Aorta (tissue), 5 donors: ENCODE data around the gene TMPRSS3. TPM values are rescaled to one million over a fixed set of nuclear protein-coding genes. Genes with fewer than 3 reads are reported as not detected.

Experiments used
- ATAC-seq: fragments of 200-7000 bp; cut with Tn5 transposase; one replicate; pipeline ENCODE4 v1.9.1; 2022; ENCODE audit warnings: moderate library complexity; ENCODE audit not compliant: low FRiP score
- DNase-seq, 2 donors: peaks; one replicate each; pipeline ENCODE4 v3.0.0-alpha.2; 2020
- H3K27ac ChIP-seq, 2 donors: one replicate each; pipeline ENCODE4 v1.5.1; 2013; ENCODE audit warnings: low read length in 2 of 2, mild to moderate bottlenecking in 2 of 2, moderate library complexity in 2 of 2, control low read depth in 1 of 2, inconsistent platforms in 1 of 2, low read depth in 1 of 2
- H3K27me3 ChIP-seq, 2 donors: one replicate each; pipeline ENCODE4 v1.6.1; 2013; ENCODE audit warnings: control low read depth in 1 of 2, low read length in 1 of 2, mild to moderate bottlenecking in 1 of 2, moderate library complexity in 1 of 2; ENCODE audit not compliant: insufficient read depth in 2 of 2, control insufficient read depth in 1 of 2
- H3K36me3 ChIP-seq, 2 donors: one replicate each; pipeline ENCODE4 v1.6.1; 2013; ENCODE audit warnings: control low read depth in 1 of 2, low read length in 1 of 2, mild to moderate bottlenecking in 1 of 2; ENCODE audit not compliant: insufficient read depth in 2 of 2, control insufficient read depth in 1 of 2
- H3K4me1 ChIP-seq, 2 donors: one replicate each; pipeline ENCODE4 v1.6.1; 2013; ENCODE audit warnings: low read length in 2 of 2, control low read depth in 1 of 2, mild to moderate bottlenecking in 1 of 2, moderate library complexity in 1 of 2; ENCODE audit not compliant: insufficient read depth in 2 of 2, control insufficient read depth in 1 of 2
- H3K4me3 ChIP-seq, 2 donors: one replicate each; pipeline ENCODE4 v1.5.1; 2013; ENCODE audit warnings: low read length in 2 of 2, control low read depth in 1 of 2, mild to moderate bottlenecking in 1 of 2
- H3K9me3 ChIP-seq: one replicate; pipeline ENCODE4 v1.6.1; 2013; ENCODE audit warnings: mild to moderate bottlenecking, low read length; ENCODE audit not compliant: control insufficient read depth
- WGBS, 2 donors: extraction: QIAGEN DNeasy Blood & Tissue Kit; methylation state at CpG; one replicate each; pipeline ENCODE4 v1.1.7; 2013; 5-methylcytosine and 5-hydroxymethylcytosine counted together
- intact Hi-C, 2 donors: fragments of 100-400 bp; cut with DNase I; formaldehyde crosslinking; loops; one replicate each; pipeline versions ENCODE4 v1.14.2 to v1.15.0; 2022
- polyA plus RNA-seq, 2 donors: library from polyadenylated mRNA; stranded (reverse); fragments of 200-250 nt; gene quantifications; one replicate each; pipeline ENCODE4 v1.2.3, GENCODE V29; 2013
- total RNA-seq, 2 donors: library from RNA; stranded (reverse); fragmentation: NEBNext Ultra II Directional; extraction: Animal tissue kit (Norgen Biotek cat#: 25700); gene quantifications; one replicate each; pipeline ENCODE4 v1.2.1, GENCODE V29; 2021
- donor health status: healthy with polysubstance abuse.
- donor health status: Bipolar disorder and iron deficiency.
- donor health status: DM: no; HTN: no; CAD: no.
- donor health status: DM: no; HTN: no; CAD: no.
- donor health status: DM: yes; HTN: yes; CAD: no.

The TMPRSS3 gene
- total and polyA plus RNA-seq, 4 donors = 0.15 TPM; not detected in 2

DNA sequence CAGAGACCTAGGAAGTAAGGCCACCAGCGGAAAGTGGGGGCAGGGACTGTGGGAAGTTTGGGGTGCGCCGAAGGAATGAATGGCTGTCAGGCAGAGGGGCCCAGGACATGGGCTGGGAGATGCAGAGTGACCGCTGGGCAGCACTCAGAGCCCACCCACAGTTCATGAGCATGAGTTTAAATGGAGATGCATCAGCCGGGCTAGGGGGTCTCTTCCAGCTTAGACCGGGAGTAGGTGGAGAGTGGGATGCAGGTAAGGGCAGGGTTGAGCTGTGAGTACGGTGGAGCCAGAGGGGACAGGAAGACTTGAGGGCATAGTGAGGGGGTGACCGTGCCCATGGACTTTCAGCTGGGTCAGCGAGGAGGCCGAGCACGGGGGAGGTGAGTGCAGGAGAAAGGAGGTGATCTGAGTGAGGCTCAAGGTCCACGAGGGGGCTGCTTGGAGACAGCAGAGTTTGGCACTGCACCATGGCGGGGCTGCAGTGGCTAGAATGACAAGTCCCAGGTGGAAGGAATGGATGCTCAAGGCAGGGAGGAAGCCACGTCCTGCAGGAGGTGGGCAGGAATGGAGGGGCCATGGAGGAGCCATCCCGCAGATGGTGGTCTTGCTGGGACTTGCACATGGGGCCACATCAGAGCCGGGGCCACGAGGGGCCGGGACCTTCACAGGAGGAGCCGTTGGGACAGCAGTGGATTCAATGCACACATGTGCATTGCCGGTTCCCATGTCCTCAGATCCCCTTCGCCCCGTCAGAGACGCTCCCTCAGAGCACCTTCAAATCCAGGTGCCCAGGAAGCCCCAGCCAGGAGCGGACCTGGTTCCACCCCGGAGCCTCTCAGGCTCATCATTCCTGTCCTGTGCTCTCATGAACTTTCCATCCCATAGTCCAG, 42.7 kb upstream of the TMPRSS3 start:
- intact Hi-C loops = no loop called here
- WGBS, 2 donors = 78 to 83% methylated on average over 25 of the region's 25 CpGs
- H3K9me3 ChIP-seq = peaks cover 2% of the 10 kb centered on the region
- DNase-seq (no peak), ATAC-seq (no peak)
- no peaks in the 10 kb centered on the region for H3K4me1 ChIP-seq
- H3K27me3 ChIP-seq = no peaks in the 10 kb centered on the region
- H3K36me3 ChIP-seq = no peaks in the 10 kb centered on the region
- no peak overlapping the region for H3K27ac ChIP-seq
- H3K4me3 ChIP-seq = no peak overlapping the region

DNA sequence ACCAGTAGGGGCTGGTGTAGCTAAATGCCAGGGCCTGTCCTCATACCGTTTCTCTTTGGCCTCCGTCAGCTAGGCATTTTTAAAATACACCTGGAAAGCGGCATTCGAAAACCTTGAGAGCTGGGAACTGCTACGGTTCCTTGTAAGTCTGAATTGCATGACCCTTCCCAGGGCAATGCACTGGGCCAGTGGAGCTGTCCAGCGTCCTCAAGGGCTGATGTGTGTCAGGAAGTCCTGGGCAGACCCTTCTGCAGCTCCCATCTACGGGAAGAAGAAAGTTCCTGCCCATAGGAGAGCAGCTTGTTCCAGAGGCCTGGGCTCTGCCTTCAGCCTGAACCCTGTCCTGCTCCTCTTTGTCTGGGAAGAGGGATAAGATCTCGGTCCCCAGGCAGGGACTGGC, 41.9 kb upstream of the TMPRSS3 start:
- WGBS, 2 donors = 40 to 43% methylated on average over 8 of the region's 8 CpGs
- intact Hi-C loops = no loop called here
- no peaks in the 10 kb centered on the region for H3K36me3 ChIP-seq
- no peak overlapping the region for H3K4me3 ChIP-seq
- DNase-seq (no peak), ATAC-seq (no peak)
- no peaks in the 10 kb centered on the region for H3K27me3 ChIP-seq
- H3K9me3 ChIP-seq = peaks cover 4% of the 10 kb centered on the region
- no peaks in the 10 kb centered on the region for H3K4me1 ChIP-seq
- no peak overlapping the region for H3K27ac ChIP-seq

DNA sequence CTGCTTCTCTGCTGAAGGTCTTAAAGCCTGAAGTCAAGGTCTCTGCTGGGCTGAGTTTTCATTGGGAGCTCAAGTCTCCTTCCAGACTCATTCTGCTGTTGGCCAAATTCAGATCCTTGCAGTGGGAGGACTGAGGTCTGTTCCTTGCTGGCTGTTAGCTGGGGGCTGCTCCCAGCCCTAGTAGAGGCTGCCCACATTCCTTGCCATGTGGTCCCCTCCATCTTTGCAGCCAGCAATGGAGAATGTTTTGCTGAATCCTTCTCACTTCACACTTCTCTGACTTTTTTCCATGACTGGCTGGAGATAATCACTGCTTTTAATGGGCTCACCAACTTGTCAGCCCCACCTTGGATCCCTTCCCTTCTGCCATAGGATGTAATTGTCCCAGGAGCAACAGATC, 41.1 kb upstream of the TMPRSS3 start:
- H3K36me3 ChIP-seq = no peaks in the 10 kb centered on the region
- no peaks in the 10 kb centered on the region for H3K27me3 ChIP-seq
- DNase-seq (no peak), ATAC-seq (no peak)
- H3K9me3 ChIP-seq = peaks cover 6% of the 10 kb centered on the region
- no peak overlapping the region for H3K4me3 ChIP-seq
- intact Hi-C loops = no loop called here
- no peaks in the 10 kb centered on the region for H3K4me1 ChIP-seq
- H3K27ac ChIP-seq = no peak overlapping the region

DNA sequence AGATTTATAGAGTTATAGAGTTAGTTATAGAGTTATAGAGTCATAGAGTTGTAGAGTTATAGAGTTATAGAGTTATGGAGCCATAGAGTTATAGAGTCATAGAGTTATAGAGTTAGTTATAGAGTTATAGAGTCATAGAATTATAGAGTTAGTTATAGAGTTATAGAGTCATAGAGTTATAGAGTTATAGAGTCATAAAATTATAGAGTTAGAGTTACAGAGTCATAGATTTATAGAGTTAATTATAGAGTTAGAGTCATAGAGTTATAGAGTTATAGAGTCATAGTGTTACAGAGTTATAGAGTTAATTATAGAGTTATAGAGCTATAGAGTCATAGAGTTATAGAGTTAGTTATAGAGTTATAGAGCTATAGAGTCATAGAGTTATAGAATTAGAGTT, 40.0 kb upstream of the TMPRSS3 start:
- Histone ChIP-seq H3K36me3 (no peaks in the 10 kb centered on the region), H3K4me1 (no peaks in the 10 kb centered on the region), H3K27me3 (no peaks in the 10 kb centered on the region), H3K4me3 (no peak overlapping the region), H3K9me3 (peaks cover 7% of the 10 kb centered on the region), H3K27ac (no peak overlapping the region)
- DNase-seq (no peak), ATAC-seq (no peak)
- intact Hi-C loops = no loop called here

DNA sequence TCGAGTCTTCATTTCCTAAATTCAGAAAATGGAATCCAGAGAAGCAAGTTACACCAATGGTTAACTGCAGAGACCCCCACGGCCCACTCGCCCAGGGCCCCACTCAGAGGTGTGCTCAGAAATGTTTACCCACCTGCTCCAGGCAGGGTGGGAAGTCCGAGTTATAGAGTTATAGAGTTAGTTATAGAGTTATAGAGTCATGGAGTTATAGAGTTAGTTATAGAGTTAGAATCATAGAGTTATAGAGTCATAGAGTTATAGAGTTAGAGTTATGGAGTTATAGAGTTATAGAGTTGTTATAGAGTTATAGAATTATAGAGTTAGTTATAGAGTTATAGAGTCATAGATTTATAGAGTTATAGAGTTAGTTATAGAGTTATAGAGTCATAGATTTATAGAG, 39.5 kb upstream of the TMPRSS3 start:
- no peaks in the 10 kb centered on the region for H3K27me3 ChIP-seq
- ATAC-seq (no peak), DNase-seq (no peak)
- H3K9me3 ChIP-seq = peaks cover 7% of the 10 kb centered on the region
- intact Hi-C loops = no loop called here
- no peaks in the 10 kb centered on the region for H3K4me1 ChIP-seq
- WGBS, 2 donors = 67 to 69% methylated on average over 4 of the region's 4 CpGs
- H3K36me3 ChIP-seq = no peaks in the 10 kb centered on the region
- no peak overlapping the region for H3K27ac ChIP-seq
- H3K4me3 ChIP-seq = no peak overlapping the region

DNA sequence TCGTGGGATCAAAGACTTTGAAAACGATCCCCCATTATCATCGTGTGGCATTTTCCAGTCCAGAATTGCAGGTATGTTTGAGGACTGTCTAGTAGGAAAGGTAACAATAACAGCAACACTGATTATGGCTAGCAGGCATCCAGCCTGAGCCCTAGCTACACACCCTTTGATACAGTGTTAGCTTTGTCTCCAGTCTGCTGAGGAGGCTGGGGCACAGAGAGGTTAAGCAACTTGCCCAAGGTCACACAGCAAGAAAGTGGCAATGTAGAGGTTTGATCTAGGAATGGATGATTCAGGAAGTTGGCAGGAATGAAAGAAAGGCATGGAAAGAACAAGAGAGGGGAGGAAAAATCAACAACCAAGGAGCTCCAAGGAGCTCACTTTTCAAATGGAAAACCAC, 39.0 kb upstream of the TMPRSS3 start:
- DNase-seq (no peak), ATAC-seq (no peak)
- H3K27ac ChIP-seq = no peak overlapping the region
- no peaks in the 10 kb centered on the region for H3K27me3 ChIP-seq
- intact Hi-C loops = no loop called here
- peaks cover 7% of the 10 kb centered on the region for H3K9me3 ChIP-seq
- no peaks in the 10 kb centered on the region for H3K36me3 ChIP-seq
- no peaks in the 10 kb centered on the region for H3K4me1 ChIP-seq
- WGBS, 2 donors = 75 to 79% methylated on average over 3 of the region's 3 CpGs
- no peak overlapping the region for H3K4me3 ChIP-seq

DNA sequence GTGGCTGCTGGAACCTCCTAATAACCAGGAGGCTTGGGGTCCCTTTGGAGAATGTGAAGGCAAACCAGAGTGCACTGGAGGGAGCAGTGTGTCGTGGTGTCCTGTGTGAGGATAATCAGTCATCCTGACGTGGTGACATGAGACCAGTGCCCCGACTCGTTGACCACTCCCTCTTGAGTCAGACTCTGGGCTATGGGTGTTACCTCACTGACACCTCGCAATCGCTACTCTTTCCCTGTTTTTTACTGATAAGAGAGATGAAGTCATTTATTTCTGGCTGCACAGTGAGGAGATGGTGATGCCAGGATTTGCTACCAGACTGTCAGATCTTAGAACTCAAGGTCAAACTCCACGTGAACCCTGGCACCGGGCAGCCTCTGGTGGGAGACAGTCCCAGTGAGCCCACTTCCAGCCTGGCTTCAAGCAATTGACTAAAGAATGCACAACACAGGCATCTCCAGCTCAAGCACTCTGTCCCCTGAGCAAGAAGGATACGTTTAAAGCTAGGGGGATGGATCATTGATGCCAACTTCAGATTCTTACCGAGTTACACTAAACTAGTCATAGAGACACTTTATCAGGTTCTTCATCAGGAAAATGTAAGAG, 38.2 kb upstream of the TMPRSS3 start:
- peaks cover 7% of the 10 kb centered on the region for H3K9me3 ChIP-seq
- no peaks in the 10 kb centered on the region for H3K36me3 ChIP-seq
- H3K27me3 ChIP-seq = no peaks in the 10 kb centered on the region
- H3K4me1 ChIP-seq = no peaks in the 10 kb centered on the region
- H3K4me3 ChIP-seq = no peak overlapping the region
- ATAC-seq = no peak
- WGBS, 2 donors = 61 to 65% methylated on average over 10 of the region's 10 CpGs
- no peak overlapping the region for H3K27ac ChIP-seq
- intact Hi-C loops = no loop called here
- DNase-seq = no peak

DNA sequence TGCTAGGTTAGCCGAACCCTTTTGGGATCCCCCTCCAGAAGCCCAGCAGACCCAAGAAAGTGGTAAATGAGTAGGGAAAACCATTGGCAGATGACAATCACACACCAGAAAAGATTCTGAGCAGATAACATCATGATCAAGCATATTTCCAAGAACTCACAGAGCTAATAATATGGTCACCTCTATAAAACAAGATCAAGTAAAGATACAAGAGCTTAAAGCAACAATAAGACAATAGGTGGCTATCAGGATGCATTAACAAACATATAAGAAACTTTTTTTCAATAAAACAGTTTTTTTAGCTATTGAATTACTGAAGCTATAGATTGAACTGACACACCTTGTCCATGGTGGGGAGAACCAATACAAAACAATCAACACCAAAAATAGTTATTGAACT, 36.8 kb upstream of the TMPRSS3 start:
- Histone ChIP-seq H3K36me3 (no peaks in the 10 kb centered on the region), H3K27me3 (no peaks in the 10 kb centered on the region), H3K27ac (no peak overlapping the region), H3K4me1 (no peaks in the 10 kb centered on the region), H3K9me3 (peaks cover 9% of the 10 kb centered on the region), H3K4me3 (no peak overlapping the region)
- WGBS, 2 donors = 73 to 85% methylated on average over 1 of the region's 1 CpG
- ATAC-seq (no peak), DNase-seq (no peak)
- intact Hi-C loops = no loop called here

DNA sequence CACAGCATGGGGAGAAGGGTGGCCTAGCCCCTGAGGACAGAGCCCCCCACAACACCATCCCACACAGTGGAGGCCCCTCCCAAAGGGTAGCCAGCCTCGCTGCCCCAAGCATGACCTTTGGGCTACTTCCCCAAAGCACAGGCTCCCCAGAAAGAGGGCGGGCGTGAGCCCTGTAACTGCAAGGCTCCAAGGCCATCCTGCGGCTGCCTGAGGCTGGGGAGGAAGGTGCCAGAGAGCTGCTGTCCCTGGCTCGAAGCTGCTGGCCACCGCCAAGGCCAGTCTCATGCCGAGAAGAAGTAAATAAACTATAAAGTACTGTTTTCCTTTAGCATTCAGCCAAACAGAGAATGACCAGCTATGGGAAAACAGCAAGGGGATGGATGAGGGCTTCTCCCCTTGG, 35.3 kb upstream of the TMPRSS3 start:
- WGBS, 2 donors = 70% methylated on average over 7 of the region's 7 CpGs

More for the DNA sequence above, 35.3 kb upstream of the TMPRSS3 start:
- Histone ChIP-seq H3K27ac (no peak overlapping the region), H3K27me3 (no peaks in the 10 kb centered on the region), H3K4me3 (no peak overlapping the region), H3K4me1 (no peaks in the 10 kb centered on the region), H3K9me3 (peaks cover 9% of the 10 kb centered on the region), H3K36me3 (no peaks in the 10 kb centered on the region)
- no peak for ATAC-seq
- intact Hi-C loops = no loop called here
- DNase-seq = no peak
